ENCODE data around the gene MRPL21. TPM values are rescaled to one million over a fixed set of nuclear protein-coding genes. Genes with fewer than 3 reads are reported as not detected.

MRPL21 gene
- total RNA-seq, 4 donors from 2014 or later, result 40.4 to 70.0 (median 52.8) TPM

GRCh38 chr11:68931911-68932310 is 28.3 kb upstream of the MRPL21 start:
- Histone ChIP-seq H3K36me3 (peaks cover 0 to 85% of the 10 kb centered on the region in 2 donors), H3K4me1 (peaks cover 4 to 99% (median 23%) of the 10 kb centered on the region in 3 donors), H3K4me3 (no peak overlapping the region), H3K27ac (peak overlapping the region; percentile 10 to 93 (median 90)), H3K27me3 (no peaks in the 10 kb centered on the region), H3K9me3 (no peaks in the 10 kb centered on the region)
- no peak for ATAC-seq
- TF ChIP-seq EP300 (IDR thresholded peaks at IDR 0.05) (no peak), POLR2A (IDR thresholded peaks at IDR 0.05) (no peak), POLR2AphosphoS5 (IDR thresholded peaks at IDR 0.05) (no peak)
- TF ChIP-seq, protein P1, sequence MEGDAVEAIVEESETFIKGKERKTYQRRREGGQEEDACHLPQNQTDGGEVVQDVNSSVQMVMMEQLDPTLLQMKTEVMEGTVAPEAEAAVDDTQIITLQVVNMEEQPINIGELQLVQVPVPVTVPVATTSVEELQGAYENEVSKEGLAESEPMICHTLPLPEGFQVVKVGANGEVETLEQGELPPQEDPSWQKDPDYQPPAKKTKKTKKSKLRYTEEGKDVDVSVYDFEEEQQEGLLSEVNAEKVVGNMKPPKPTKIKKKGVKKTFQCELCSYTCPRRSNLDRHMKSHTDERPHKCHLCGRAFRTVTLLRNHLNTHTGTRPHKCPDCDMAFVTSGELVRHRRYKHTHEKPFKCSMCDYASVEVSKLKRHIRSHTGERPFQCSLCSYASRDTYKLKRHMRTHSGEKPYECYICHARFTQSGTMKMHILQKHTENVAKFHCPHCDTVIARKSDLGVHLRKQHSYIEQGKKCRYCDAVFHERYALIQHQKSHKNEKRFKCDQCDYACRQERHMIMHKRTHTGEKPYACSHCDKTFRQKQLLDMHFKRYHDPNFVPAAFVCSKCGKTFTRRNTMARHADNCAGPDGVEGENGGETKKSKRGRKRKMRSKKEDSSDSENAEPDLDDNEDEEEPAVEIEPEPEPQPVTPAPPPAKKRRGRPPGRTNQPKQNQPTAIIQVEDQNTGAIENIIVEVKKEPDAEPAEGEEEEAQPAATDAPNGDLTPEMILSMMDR (IDR thresholded peaks at IDR 0.05), result no peak
- 69 to 79% methylated on average over 11 to 16 of the region's 17 CpGs for WGBS, 2 donors (ENCODE audit: low coverage in 1 of 2)

- TF ChIP-seq EP300 (IDR thresholded peaks at IDR 0.05) (no peak), POLR2AphosphoS5 (IDR thresholded peaks at IDR 0.05) (no peak), POLR2A (IDR thresholded peaks at IDR 0.05) (no peak)
- TF ChIP-seq, protein P1 (IDR thresholded peaks at IDR 0.05), result no peak
- H3K4me3 ChIP-seq, result no peak overlapping the region
- peak overlapping the region in 3 of 4 donors; percentile 88 to 93 (median 91) for H3K27ac ChIP-seq
- H3K9me3 ChIP-seq, result peaks cover 0 to 2% (median 0%) of the 10 kb centered on the region in 3 donors
- H3K27me3 ChIP-seq, result no peaks in the 10 kb centered on the region
- H3K36me3 ChIP-seq, result peaks cover 0 to 85% of the 10 kb centered on the region in 2 donors
- 89% methylated on average over 5 of the region's 21 CpGs; no CpG with 5 or more reads in 1 of the 2 donors for WGBS, 2 donors (ENCODE audit: low coverage in 1 of 2)
- H3K4me1 ChIP-seq, result peaks cover 4 to 95% (median 23%) of the 10 kb centered on the region in 3 donors
- no peak for ATAC-seq
These were observed 27.6 kb upstream of the MRPL21 start for GRCh38 chr11:68930991-68931855.

GRCh38 chr11:68929706-68930570 is 26.3 kb upstream of the MRPL21 start:
- Histone ChIP-seq H3K36me3 (peaks cover 0 to 85% of the 10 kb centered on the region in 2 donors), H3K9me3 (peaks cover 0 to 15% (median 0%) of the 10 kb centered on the region in 3 donors), H3K27ac (peak overlapping the region in 3 of 4 donors; percentile 88 to 93 (median 91)), H3K27me3 (no peaks in the 10 kb centered on the region), H3K4me3 (no peak overlapping the region), H3K4me1 (peaks cover 4 to 86% (median 21%) of the 10 kb centered on the region in 3 donors)
- TF ChIP-seq EP300 (IDR thresholded peaks at IDR 0.05) (no peak), POLR2A (IDR thresholded peaks at IDR 0.05) (no peak), POLR2AphosphoS5 (IDR thresholded peaks at IDR 0.05) (no peak)
- TF ChIP-seq, protein P1 (IDR thresholded peaks at IDR 0.05), result no peak
- 89 to 100% methylated on average over 7 to 9 of the region's 20 CpGs for WGBS, 2 donors (ENCODE audit: low coverage in 1 of 2)
- no peak for ATAC-seq

DNA sequence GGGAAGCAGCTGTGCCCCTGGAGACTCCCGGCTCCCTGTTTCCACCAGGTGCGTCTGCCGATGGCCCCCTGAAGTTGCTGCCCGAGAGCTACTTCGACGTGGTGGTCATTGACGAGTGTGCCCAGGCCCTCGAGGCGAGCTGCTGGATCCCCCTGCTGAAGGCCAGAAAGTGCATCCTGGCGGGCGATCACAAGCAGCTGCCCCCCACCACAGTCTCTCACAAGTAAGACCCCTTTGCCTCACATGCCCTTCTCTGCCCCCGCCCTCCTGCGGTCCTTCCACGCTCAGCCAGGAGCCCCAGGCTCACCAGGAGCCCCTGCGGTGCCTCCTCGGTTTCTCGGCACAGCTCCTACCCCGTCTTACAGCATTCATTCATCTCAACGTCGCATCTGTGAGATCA is 25.5 kb upstream of the MRPL21 start:
- no peak overlapping the region for H3K4me3 ChIP-seq
- peaks cover 4 to 86% (median 21%) of the 10 kb centered on the region in 3 donors for H3K4me1 ChIP-seq
- H3K9me3 ChIP-seq, result peaks cover 0 to 20% (median 0%) of the 10 kb centered on the region in 3 donors
- H3K27ac ChIP-seq, result peak overlapping the region; percentile 64 to 93 (median 86)
- H3K27me3 ChIP-seq, result no peaks in the 10 kb centered on the region
- TF ChIP-seq EP300 (IDR thresholded peaks at IDR 0.05), result no peak
- TF ChIP-seq POLR2AphosphoS5 (IDR thresholded peaks at IDR 0.05), result no peak
- TF ChIP-seq, protein P1 (IDR thresholded peaks at IDR 0.05), result no peak
- TF ChIP-seq POLR2A (IDR thresholded peaks at IDR 0.05), result no peak
- WGBS, 2 donors (ENCODE audit: low coverage in 1 of 2), result 93% methylated on average over 8 of the region's 20 CpGs; no CpG with 5 or more reads in 1 of the 2 donors
- H3K36me3 ChIP-seq, result peaks cover 0 to 85% of the 10 kb centered on the region in 2 donors
- ATAC-seq, result no peak

Measured in gastroesophageal sphincter (tissue), 4 donors.